Chondrocyte (in vitro differentiated cells): Measurements from ENCODE around the gene APBA1. TPM values are rescaled to one million over a fixed set of nuclear protein-coding genes. Genes with fewer than 3 reads are reported as not detected.

Experiments used
- DNase-seq: peaks from one replicate; pipeline ENCODE4 v3.0.0; 2021; ENCODE audit warnings: mixed read lengths, low spot score
- H3K27ac Mint-ChIP-seq: one replicate; pipeline ENCODE4 v1.8.0; 2021; ENCODE audit warnings: mild to moderate bottlenecking, moderate library complexity, mixed read lengths; ENCODE audit not compliant: unreplicated experiment
- H3K27me3 Mint-ChIP-seq: 2 replicates; pipeline ENCODE4 v1.8.0; 2021; ENCODE audit warnings: low read depth, mixed read lengths
- H3K36me3 Mint-ChIP-seq: 2 replicates; pipeline ENCODE4 v1.8.0; 2021; ENCODE audit warnings: low read depth, mixed read lengths
- H3K4me1 Mint-ChIP-seq: 2 replicates; pipeline ENCODE4 v1.8.0; 2021; ENCODE audit warnings: low read depth, mild to moderate bottlenecking, mixed read lengths
- H3K4me3 Mint-ChIP-seq: one replicate; pipeline ENCODE4 v1.8.0; 2021; ENCODE audit warnings: mild to moderate bottlenecking, moderate library complexity, mixed read lengths; ENCODE audit not compliant: unreplicated experiment
- H3K9me3 Mint-ChIP-seq: 2 replicates; pipeline ENCODE4 v1.8.0; 2021; ENCODE audit warnings: low read depth, mixed read lengths
- total RNA-seq: library from RNA; stranded (reverse); gene quantifications from 3 replicates; pipeline ENCODE4 v1.2.1, GENCODE V29; 2021
- TF ChIP-seq, protein P1 (sequence below): fragments of 200-600 bp; sonication (generic); IDR thresholded peaks from 2 replicates; pipeline ENCODE4 v1.5.0; 2021; ENCODE audit warnings: antibody characterized with exemption, mild to moderate bottlenecking, moderate library complexity

Gene APBA1
- total RNA-seq, 1 donor from 2014 or later: 12.3 TPM

DNA sequence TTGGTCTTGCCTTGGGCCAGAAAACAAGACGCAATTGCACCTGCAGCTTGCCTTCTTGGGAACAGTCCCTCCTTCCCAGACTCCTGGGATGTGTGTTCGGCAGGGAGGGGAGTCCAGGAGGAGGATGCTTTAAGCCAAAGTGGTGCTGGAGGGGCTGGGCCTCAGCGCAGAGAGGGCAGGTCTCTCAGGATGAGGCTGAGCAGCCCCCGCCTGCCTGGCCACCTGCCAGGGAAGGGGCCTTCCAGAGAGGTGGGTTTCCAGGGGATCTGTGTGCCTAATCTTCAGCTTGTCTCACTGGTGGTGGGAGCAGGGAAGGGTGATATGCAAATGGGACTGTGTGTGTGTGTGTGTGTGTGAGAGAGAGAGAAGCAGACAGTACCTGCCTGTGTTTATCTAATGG is 242.0 kb downstream of the APBA1 start:
- Mint-ChIP-seq H3K36me3 (peaks cover 16% of the 10 kb centered on the region), H3K27ac (no peak overlapping the region), H3K27me3 (no peaks in the 10 kb centered on the region), H3K9me3 (peaks cover 7% of the 10 kb centered on the region), H3K4me3 (no peak overlapping the region), H3K4me1 (no peaks in the 10 kb centered on the region)
- no peak for DNase-seq
- TF ChIP-seq, protein P1, sequence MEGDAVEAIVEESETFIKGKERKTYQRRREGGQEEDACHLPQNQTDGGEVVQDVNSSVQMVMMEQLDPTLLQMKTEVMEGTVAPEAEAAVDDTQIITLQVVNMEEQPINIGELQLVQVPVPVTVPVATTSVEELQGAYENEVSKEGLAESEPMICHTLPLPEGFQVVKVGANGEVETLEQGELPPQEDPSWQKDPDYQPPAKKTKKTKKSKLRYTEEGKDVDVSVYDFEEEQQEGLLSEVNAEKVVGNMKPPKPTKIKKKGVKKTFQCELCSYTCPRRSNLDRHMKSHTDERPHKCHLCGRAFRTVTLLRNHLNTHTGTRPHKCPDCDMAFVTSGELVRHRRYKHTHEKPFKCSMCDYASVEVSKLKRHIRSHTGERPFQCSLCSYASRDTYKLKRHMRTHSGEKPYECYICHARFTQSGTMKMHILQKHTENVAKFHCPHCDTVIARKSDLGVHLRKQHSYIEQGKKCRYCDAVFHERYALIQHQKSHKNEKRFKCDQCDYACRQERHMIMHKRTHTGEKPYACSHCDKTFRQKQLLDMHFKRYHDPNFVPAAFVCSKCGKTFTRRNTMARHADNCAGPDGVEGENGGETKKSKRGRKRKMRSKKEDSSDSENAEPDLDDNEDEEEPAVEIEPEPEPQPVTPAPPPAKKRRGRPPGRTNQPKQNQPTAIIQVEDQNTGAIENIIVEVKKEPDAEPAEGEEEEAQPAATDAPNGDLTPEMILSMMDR: no peak

GRCh38 chr9:69429281-69429680 is 242.9 kb downstream of the APBA1 start:
- Mint-ChIP-seq H3K4me3 (no peak overlapping the region), H3K4me1 (no peaks in the 10 kb centered on the region), H3K27ac (no peak overlapping the region), H3K27me3 (no peaks in the 10 kb centered on the region), H3K36me3 (peaks cover 16% of the 10 kb centered on the region), H3K9me3 (peaks cover 7% of the 10 kb centered on the region)
- no peak for DNase-seq
- TF ChIP-seq, protein P1: no peak

DNA sequence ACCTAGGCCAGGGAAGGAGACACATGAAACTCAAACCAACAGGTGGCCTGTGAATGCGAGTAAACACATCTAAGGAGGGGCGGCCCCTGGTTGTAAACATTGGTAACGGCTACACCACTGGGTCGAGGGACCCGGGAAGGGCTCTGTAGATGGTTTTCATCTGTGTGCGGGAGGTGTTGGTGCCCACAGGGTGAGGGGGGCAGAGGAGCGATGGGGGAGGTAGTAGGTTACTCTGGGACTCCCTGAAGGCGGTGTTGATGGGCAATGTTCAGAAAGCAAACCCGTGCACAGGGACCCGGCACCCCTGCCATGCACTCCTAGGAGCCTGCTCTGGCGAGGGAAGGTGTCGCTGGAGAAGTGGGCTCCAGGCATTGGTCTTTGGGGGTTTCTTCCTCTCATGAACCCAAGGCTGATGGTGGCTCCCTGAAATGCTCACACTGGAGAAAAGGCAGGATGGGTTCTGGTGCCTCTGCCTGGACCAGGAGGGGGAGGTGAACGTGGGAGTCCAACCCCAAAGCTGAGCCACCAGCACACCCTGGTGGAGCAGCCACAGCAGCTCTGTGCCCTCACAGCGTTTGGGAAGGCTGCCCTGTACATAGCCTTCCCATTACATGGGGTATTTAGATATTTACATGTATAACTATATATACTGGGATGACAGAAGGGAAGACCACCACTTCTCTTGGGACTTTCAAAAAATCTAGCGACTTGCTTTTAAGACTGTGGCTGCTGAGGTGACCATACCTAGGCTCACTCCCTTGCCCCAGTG is 244.0 kb downstream of the APBA1 start:
- no peaks in the 10 kb centered on the region for H3K27me3 Mint-ChIP-seq
- peaks cover 16% of the 10 kb centered on the region for H3K36me3 Mint-ChIP-seq
- no peak overlapping the region for H3K27ac Mint-ChIP-seq
- peaks cover 7% of the 10 kb centered on the region for H3K9me3 Mint-ChIP-seq
- H3K4me3 Mint-ChIP-seq: no peak overlapping the region
- no peak for DNase-seq
- TF ChIP-seq, protein P1: no peak
- H3K4me1 Mint-ChIP-seq: no peaks in the 10 kb centered on the region

DNA sequence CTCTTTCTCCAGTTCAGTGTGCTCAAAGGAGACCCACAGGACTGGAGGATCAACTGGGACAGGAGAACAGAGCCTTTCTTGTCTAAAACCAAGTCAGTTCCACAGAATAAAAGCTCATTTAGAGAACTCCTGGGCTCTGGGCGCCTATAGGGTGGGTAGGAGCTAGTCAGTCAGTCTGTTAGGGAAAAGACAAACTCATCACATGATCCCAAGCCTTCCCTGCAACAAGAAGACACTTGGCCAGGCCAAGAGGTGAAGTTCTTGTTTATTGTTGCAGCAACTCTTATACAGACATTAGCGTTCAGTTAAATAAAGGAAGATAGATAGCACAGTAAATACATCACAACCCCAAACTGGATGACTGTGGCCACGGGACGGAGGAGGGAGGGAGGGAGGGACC is 244.9 kb downstream of the APBA1 start:
- no peak for DNase-seq
- Mint-ChIP-seq H3K27me3 (no peaks in the 10 kb centered on the region), H3K27ac (no peak overlapping the region), H3K9me3 (peaks cover 7% of the 10 kb centered on the region), H3K4me1 (no peaks in the 10 kb centered on the region), H3K36me3 (peaks cover 14% of the 10 kb centered on the region), H3K4me3 (no peak overlapping the region)
- TF ChIP-seq, protein P1: no peak

- Mint-ChIP-seq H3K36me3 (peaks cover 3% of the 10 kb centered on the region), H3K27ac (no peak overlapping the region), H3K4me1 (no peaks in the 10 kb centered on the region), H3K9me3 (no peaks in the 10 kb centered on the region), H3K27me3 (no peaks in the 10 kb centered on the region), H3K4me3 (no peak overlapping the region)
- TF ChIP-seq, protein P1: no peak
- DNase-seq: no peak
These were observed 246.9 kb downstream of the APBA1 start for GRCh38 chr9:69425136-69425801.
